A673 (cell line): ENCODE measurements around the gene ELOVL6. TPM values are rescaled to one million over a fixed set of nuclear protein-coding genes. Genes with fewer than 3 reads are reported as not detected.

ENCODE experiments used
- BruUV-seq: library from RNA; stranded (reverse); fragments of 400-500 nt; replicated peaks from 2 replicates; lab custom pipeline; 2021; lab: Mats Ljungman, UMichigan
- CTCF ChIA-PET: fragments of 300-600 bp; sonication (Branson Sonifier 250); formaldehyde crosslinking; loops from one replicate; lab custom pipeline; 2022; ENCODE audit warnings: antibody characterized with exemption; lab: Charles Lee
- POLR2A ChIA-PET: fragments of 300-600 bp; sonication (Branson Sonifier 250); formaldehyde crosslinking; loops from one replicate; lab custom pipeline; 2022; ENCODE audit warnings: antibody characterized with exemption; ENCODE audit not compliant: low non-redundant PET; lab: Charles Lee
- DNase-seq: peaks from one replicate; pipeline ENCODE4 v3.0.0-alpha.2; 2015; ENCODE audit warnings: low spot score
- H3K27ac ChIP-seq: fragments of 200-600 bp; sonication (generic); 2 replicates; pipeline ENCODE4 v1.5.1; 2016; ENCODE audit warnings: mixed run types, low read depth, mild to moderate bottlenecking, mixed read lengths, antibody characterized with exemption, low read length; ENCODE audit not compliant: poor library complexity, severe bottlenecking
- H3K27me3 ChIP-seq: fragments of 200-600 bp; sonication (generic); replicated peaks from 2 replicates; pipeline ENCODE4 v1.6.1; 2017; ENCODE audit warnings: mixed run types, low read depth, mild to moderate bottlenecking, mixed read lengths, antibody characterized with exemption, low read length; ENCODE audit not compliant: insufficient read depth, poor library complexity
- H3K36me3 ChIP-seq: fragments of 200-600 bp; sonication (generic); 2 replicates; pipeline ENCODE4 v1.6.1; 2016; ENCODE audit warnings: mixed run types, mild to moderate bottlenecking, mixed read lengths, antibody characterized with exemption, low read length; ENCODE audit not compliant: insufficient read depth, poor library complexity, severe bottlenecking
- H3K4me1 ChIP-seq: fragments of 200-600 bp; sonication (generic); 2 replicates; pipeline ENCODE4 v1.6.1; 2017; ENCODE audit warnings: mixed run types, mild to moderate bottlenecking, mixed read lengths, antibody characterized with exemption, low read length; ENCODE audit not compliant: insufficient read depth, poor library complexity, severe bottlenecking
- H3K4me3 ChIP-seq: fragments of 200-600 bp; sonication (generic); 2 replicates; pipeline ENCODE4 v1.5.1; 2016; ENCODE audit warnings: low read depth, mixed run types, mild to moderate bottlenecking, mixed read lengths, low read length; ENCODE audit not compliant: poor library complexity, severe bottlenecking
- H3K9me3 ChIP-seq: fragments of 200-600 bp; sonication (generic); 2 replicates; pipeline ENCODE4 v1.6.1; 2016; ENCODE audit warnings: mixed run types, low read depth, mild to moderate bottlenecking, mixed read lengths, antibody characterized with exemption, low read length; ENCODE audit not compliant: poor library complexity, severe bottlenecking
- CTCF ChIP-seq: fragments of 300-800, 200-600 bp; sonication (generic); conservative IDR thresholded peaks from 2 replicates; pipeline ENCODE4 v1.5.1; 2017; ENCODE audit warnings: low read depth, mild to moderate bottlenecking, antibody characterized with exemption, low read length, moderate library complexity, mixed read lengths
- EZH2 ChIP-seq: fragments of 200-600 bp; sonication (generic); IDR thresholded peaks from 2 replicates; pipeline ENCODE4 v1.6.1; 2017; ENCODE audit warnings: borderline replicate concordance, low read depth, mild to moderate bottlenecking, mixed read lengths, antibody characterized with exemption, low read length; ENCODE audit not compliant: poor library complexity, severe bottlenecking
- intact Hi-C: fragments of 100-400 bp; cut with micrococcal nuclease; formaldehyde crosslinking; loops from one replicate; pipeline ENCODE4 v1.10.0; 2022; ENCODE audit not compliant: unreplicated experiment
- total RNA-seq: library from RNA; stranded (reverse); gene quantifications from 2 replicates; pipeline ENCODE4 v1.2.3, GENCODE V29; 2021

The ELOVL6 gene
- total RNA-seq, 1 experiment from 2014 or later = 50.0 TPM

GRCh38 chr4:110112056-110112455 lies 86.4 kb downstream of the ELOVL6 start:
- no TSS peak for BruUV-seq
- Histone ChIP-seq H3K27ac (no peak overlapping the region), H3K9me3 (no peaks in the 10 kb centered on the region), H3K36me3 (no peaks in the 10 kb centered on the region), H3K27me3 (no peaks in the 10 kb centered on the region), H3K4me1 (peaks cover 17% of the 10 kb centered on the region), H3K4me3 (no peak overlapping the region)
- ChIA-PET CTCF (no interaction called here), POLR2A (no interaction called here)
- intact Hi-C loops = no loop called here
- DNase-seq = no peak
- TF ChIP-seq CTCF (no peak), EZH2 (no peak)

GRCh38 chr4:110109455-110109854 lies 89.0 kb downstream of the ELOVL6 start:
- H3K4me3 ChIP-seq = no peak overlapping the region
- no peaks in the 10 kb centered on the region for H3K9me3 ChIP-seq
- H3K4me1 ChIP-seq = peaks cover 27% of the 10 kb centered on the region
- DNase-seq = no peak
- ChIA-PET POLR2A (no interaction called here), CTCF (no interaction called here)
- H3K36me3 ChIP-seq = peaks cover 8% of the 10 kb centered on the region
- intact Hi-C loops = no loop called here
- H3K27me3 ChIP-seq = no peaks in the 10 kb centered on the region
- no peak for TF ChIP-seq CTCF
- TF ChIP-seq EZH2 = no peak
- BruUV-seq = no TSS peak
- H3K27ac ChIP-seq = no peak overlapping the region

GRCh38 chr4:110108960-110109359 lies 89.5 kb downstream of the ELOVL6 start:
- no peak overlapping the region for H3K4me3 ChIP-seq
- no peak overlapping the region for H3K27ac ChIP-seq
- ChIA-PET CTCF (no interaction called here), POLR2A (no interaction called here)
- no peaks in the 10 kb centered on the region for H3K9me3 ChIP-seq
- BruUV-seq = no TSS peak
- H3K36me3 ChIP-seq = peaks cover 8% of the 10 kb centered on the region
- TF ChIP-seq EZH2 = no peak
- TF ChIP-seq CTCF = no peak
- H3K27me3 ChIP-seq = no peaks in the 10 kb centered on the region
- no peak for DNase-seq
- H3K4me1 ChIP-seq = peaks cover 27% of the 10 kb centered on the region
- intact Hi-C loops = no loop called here
